ENCODE measurements around the gene FGGY. TPM values are rescaled to one million over a fixed set of nuclear protein-coding genes. Genes with fewer than 3 reads are reported as not detected.

The FGGY gene
- total and polyA plus RNA-seq, 2 donors (not counting 1 experiment from before 2014, with no cell fraction given), result 6.1 to 38.5 TPM

DNA sequence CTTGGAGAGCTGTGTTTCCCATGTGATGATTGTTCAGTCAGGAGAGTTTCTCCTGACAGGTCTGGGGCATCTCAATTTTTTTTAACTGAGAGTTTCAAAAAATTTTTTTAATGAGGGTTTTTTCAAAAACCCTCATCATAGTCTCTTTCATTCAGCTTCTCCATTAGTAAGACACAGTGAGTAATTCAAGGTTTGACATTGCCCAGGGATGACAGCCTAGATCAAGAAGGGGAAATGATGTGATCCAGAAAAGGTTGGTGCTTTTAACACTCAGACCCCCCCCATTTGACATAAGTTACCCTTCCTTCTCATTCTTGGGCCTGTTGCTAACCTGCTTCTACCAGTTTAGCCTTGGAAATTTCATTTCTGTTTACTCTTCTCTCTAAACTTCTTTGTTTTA is 328.5 kb downstream of the FGGY start:
- H3K36me3 ChIP-seq (replicated peaks in 1 of 2; ENCODE audit: control extremely low read depth in 1 of 2, control insufficient read depth in 1 of 2, extremely low read depth in 1 of 2, insufficient read depth in 2 of 2, low read length in 1 of 2), result no peaks in the 10 kb centered on the region
- intact Hi-C loops (cut with micrococcal nuclease), result no loop called here
- H3K4me2 ChIP-seq (replicated peaks; ENCODE audit: low read depth, low read length, poor library complexity, severe bottlenecking), result no peak overlapping the region
- no peak overlapping the region for H3K27ac Mint-ChIP-seq
- H3K9ac ChIP-seq (ENCODE audit: low read length), result no peak overlapping the region
- H3K27me3 ChIP-seq (replicated peaks in 1 of 4; ENCODE audit: control extremely low read depth in 1 of 4, control insufficient read depth in 3 of 4, insufficient read depth in 4 of 4, low read length in 3 of 4), result no peaks in the 10 kb centered on the region
- no peak for DNase-seq
- H2AFZ ChIP-seq (ENCODE audit: insufficient read depth, low read depth, low read length, poor library complexity, severe bottlenecking), result no peak overlapping the region
- no peaks in the 10 kb centered on the region for H3K9me3 ChIP-seq (ENCODE audit: control extremely low read depth in 1 of 3, control insufficient read depth in 2 of 3, insufficient read depth in 1 of 3, low read length in 2 of 3)
- no peaks in the 10 kb centered on the region for H3K4me1 ChIP-seq (ENCODE audit: control insufficient read depth in 2 of 2, insufficient read depth in 2 of 2, low read length in 2 of 2)
- POLR2A ChIA-PET, result interaction anchor here (0.6 kb wide), 1 partner anchor 179 kb away, joined by 3 read pairs; no protein-coding TSS in a partner anchor
- no peak overlapping the region for H3K4me3 ChIP-seq (ENCODE audit: control extremely low read depth in 1 of 5, extremely low read depth in 1 of 5, insufficient read depth in 1 of 5, low read depth in 2 of 5, low read length in 4 of 5)
- H3K27me3 Mint-ChIP-seq, result no peaks in the 10 kb centered on the region
- no peak overlapping the region for H3K27ac ChIP-seq (ENCODE audit: low read length in 2 of 2)
- TF ChIP-seq, protein P1, sequence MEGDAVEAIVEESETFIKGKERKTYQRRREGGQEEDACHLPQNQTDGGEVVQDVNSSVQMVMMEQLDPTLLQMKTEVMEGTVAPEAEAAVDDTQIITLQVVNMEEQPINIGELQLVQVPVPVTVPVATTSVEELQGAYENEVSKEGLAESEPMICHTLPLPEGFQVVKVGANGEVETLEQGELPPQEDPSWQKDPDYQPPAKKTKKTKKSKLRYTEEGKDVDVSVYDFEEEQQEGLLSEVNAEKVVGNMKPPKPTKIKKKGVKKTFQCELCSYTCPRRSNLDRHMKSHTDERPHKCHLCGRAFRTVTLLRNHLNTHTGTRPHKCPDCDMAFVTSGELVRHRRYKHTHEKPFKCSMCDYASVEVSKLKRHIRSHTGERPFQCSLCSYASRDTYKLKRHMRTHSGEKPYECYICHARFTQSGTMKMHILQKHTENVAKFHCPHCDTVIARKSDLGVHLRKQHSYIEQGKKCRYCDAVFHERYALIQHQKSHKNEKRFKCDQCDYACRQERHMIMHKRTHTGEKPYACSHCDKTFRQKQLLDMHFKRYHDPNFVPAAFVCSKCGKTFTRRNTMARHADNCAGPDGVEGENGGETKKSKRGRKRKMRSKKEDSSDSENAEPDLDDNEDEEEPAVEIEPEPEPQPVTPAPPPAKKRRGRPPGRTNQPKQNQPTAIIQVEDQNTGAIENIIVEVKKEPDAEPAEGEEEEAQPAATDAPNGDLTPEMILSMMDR (IDR thresholded peaks at IDR 0.05), result no peak
- TF ChIP-seq EZH2 (IDR thresholded peaks at IDR 0.05; ENCODE audit: borderline replicate concordance, insufficient read depth, low read depth, low read length, poor library complexity, severe bottlenecking), result no peak
- H3K4me1 Mint-ChIP-seq, result no peaks in the 10 kb centered on the region
- no peak overlapping the region for H3K4me3 Mint-ChIP-seq
- no peaks in the 10 kb centered on the region for H4K20me1 ChIP-seq (ENCODE audit: control insufficient read depth, insufficient read depth, low read length, poor library complexity, severe bottlenecking)
- CTCF ChIA-PET, result no interaction called here
- H3K79me2 ChIP-seq (ENCODE audit: control insufficient read depth, insufficient read depth, low read length), result no peaks in the 10 kb centered on the region
- H3K9me3 Mint-ChIP-seq (ENCODE audit: insufficient read depth), result peaks cover 2% of the 10 kb centered on the region
- no peak for ATAC-seq (ENCODE audit: low read depth)

DNA sequence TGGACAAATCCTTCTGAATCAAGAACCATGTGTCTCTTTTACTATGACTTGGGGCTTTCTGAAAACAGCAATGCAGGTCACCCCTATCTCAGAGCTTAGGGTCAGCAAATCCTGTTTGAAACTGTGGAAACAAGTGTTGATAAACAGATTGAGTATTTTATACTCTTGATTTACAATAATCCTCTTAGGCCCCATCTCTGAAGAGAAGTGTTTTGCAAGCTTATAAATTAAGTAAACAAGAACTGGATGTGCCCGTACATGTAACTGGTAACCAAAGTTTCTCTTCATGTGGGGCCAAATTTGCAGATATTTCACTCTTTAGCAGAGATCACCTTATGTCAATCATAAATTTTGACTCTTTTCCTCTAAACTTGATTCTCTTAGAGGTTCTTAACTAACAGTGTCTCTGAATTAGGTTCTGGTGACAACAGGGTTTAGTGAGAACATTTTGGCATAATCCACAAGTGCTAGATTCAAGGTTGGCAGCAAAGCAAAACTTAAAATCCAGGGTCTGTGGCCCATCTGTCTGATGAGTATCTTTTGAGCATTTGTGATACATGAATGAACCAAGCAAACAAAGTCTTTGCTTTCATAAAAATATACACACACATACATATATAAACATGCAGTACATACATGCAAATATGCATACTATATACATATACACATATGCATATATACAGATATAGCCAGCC is 334.8 kb downstream of the FGGY start:
- CTCF ChIA-PET, result no interaction called here
- 100% methylated on average over 1 of the region's 1 CpG for WGBS (ENCODE audit: insufficient coverage)
- H3K27ac Mint-ChIP-seq, result no peak overlapping the region

More for the DNA sequence above, 334.8 kb downstream of the FGGY start:
- TF ChIP-seq EZH2 (IDR thresholded peaks at IDR 0.05; ENCODE audit: borderline replicate concordance, insufficient read depth, low read depth, low read length, poor library complexity, severe bottlenecking), result no peak
- TF ChIP-seq, protein P1 (IDR thresholded peaks at IDR 0.05), result no peak
- no peaks in the 10 kb centered on the region for H3K4me1 Mint-ChIP-seq
- no peaks in the 10 kb centered on the region for H3K4me1 ChIP-seq (ENCODE audit: control insufficient read depth in 2 of 2, insufficient read depth in 2 of 2, low read length in 2 of 2)
- intact Hi-C loops (cut with micrococcal nuclease), result no loop called here
- H3K27me3 ChIP-seq (replicated peaks in 1 of 4; ENCODE audit: control extremely low read depth in 1 of 4, control insufficient read depth in 3 of 4, insufficient read depth in 4 of 4, low read length in 3 of 4), result no peaks in the 10 kb centered on the region
- H3K4me2 ChIP-seq (replicated peaks; ENCODE audit: low read depth, low read length, poor library complexity, severe bottlenecking), result no peak overlapping the region
- no peak for DNase-seq
- no peak for ATAC-seq (ENCODE audit: low read depth)
- peaks cover 2% of the 10 kb centered on the region for H3K9me3 Mint-ChIP-seq (ENCODE audit: insufficient read depth)
- no peak overlapping the region for H3K4me3 ChIP-seq (ENCODE audit: control extremely low read depth in 1 of 5, extremely low read depth in 1 of 5, insufficient read depth in 1 of 5, low read depth in 2 of 5, low read length in 4 of 5)
- no peak overlapping the region for H3K4me3 Mint-ChIP-seq
- no peaks in the 10 kb centered on the region for H3K36me3 ChIP-seq (replicated peaks in 1 of 2; ENCODE audit: control extremely low read depth in 1 of 2, control insufficient read depth in 1 of 2, extremely low read depth in 1 of 2, insufficient read depth in 2 of 2, low read length in 1 of 2)
- no peak overlapping the region for H3K9ac ChIP-seq (ENCODE audit: low read length)
- H3K27me3 Mint-ChIP-seq, result no peaks in the 10 kb centered on the region
- no peaks in the 10 kb centered on the region for H3K79me2 ChIP-seq (ENCODE audit: control insufficient read depth, insufficient read depth, low read length)
- no peaks in the 10 kb centered on the region for H3K9me3 ChIP-seq (ENCODE audit: control extremely low read depth in 1 of 3, control insufficient read depth in 2 of 3, insufficient read depth in 1 of 3, low read length in 2 of 3)
- H2AFZ ChIP-seq (ENCODE audit: insufficient read depth, low read depth, low read length, poor library complexity, severe bottlenecking), result no peak overlapping the region
- no peak overlapping the region for H3K27ac ChIP-seq (ENCODE audit: low read length in 2 of 2)
- no peaks in the 10 kb centered on the region for H4K20me1 ChIP-seq (ENCODE audit: control insufficient read depth, insufficient read depth, low read length, poor library complexity, severe bottlenecking)
- POLR2A ChIA-PET, result no interaction called here
